ENCODE data around the gene MINDY4.

DNA sequence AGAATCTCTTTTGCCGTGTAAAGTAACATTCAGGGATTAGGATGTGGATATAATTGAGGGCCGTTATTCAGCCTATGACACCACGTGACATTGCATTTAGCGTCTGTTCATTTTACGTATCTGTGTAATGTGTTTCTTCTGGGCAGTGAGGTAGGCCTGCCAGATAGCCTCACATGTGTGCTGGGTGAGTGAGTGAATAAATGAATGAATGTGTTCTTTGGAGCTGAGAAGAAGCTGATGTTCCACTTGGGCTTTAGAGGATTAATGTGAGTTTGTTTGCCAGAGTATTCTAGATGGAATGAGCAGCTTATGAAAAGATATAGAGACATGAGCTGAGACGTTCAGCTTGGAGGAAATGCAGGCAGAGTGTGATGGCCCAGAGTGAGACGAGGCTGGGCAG is 55.0 kb downstream of the MINDY4 start:
- TF ChIP-seq EZH2 (conservative IDR thresholded peaks at IDR 0.05; ENCODE audit: low read depth, low read length) (no peak), EP300 (IDR thresholded peaks at IDR 0.05; ENCODE audit: low read depth in 2 of 2, low read length in 2 of 2) (no peak), EP300 (CRISPR knock-in tag; IDR thresholded peaks at IDR 0.05; ENCODE audit: borderline replicate concordance) (no peak), CBFB (CRISPR knock-in tag; IDR thresholded peaks at IDR 0.05) (no peak), SRF (IDR thresholded peaks at IDR 0.05; ENCODE audit: low read depth, low read length) (no peak)

Measured in HepG2 (cell line).